Fibroblast of skin of back (primary cell): ENCODE data around the gene BTBD3.

Source experiments
- DNase-seq: peaks from one replicate; pipeline ENCODE4 v3.0.0-alpha.2; 2013

Gene BTBD3

GRCh38 chr20:11972478-11972877 is 54.8 kb downstream of the BTBD3 start:
- DNase-seq, result no peak
